Adrenal gland (tissue), 5 donors: ENCODE results near the gene HAUS1.

Source experiments
- CTCF ChIP-seq, 6 experiments: fragments of 450-650 bp in 4 of 6; fragments of 200-600 bp in 2 of 6; sonication (generic) in 1 of 6; IDR thresholded peaks; 1 replicate in 5 of 6; 2 replicates in 1 of 6; pipeline versions ENCODE4 v1.5.1 to v1.8.0; 2016 to 2021; ENCODE audit warnings: antibody characterized with exemption in 6 of 6, mild to moderate bottlenecking in 2 of 6, moderate library complexity in 1 of 6
- POLR2A ChIP-seq, 2 donors: fragments of 450-650 bp; IDR thresholded peaks; one replicate each; pipeline ENCODE4 v1.6.1; 2017; ENCODE audit warnings: antibody characterized with exemption in 2 of 2, mild to moderate bottlenecking in 2 of 2, moderate library complexity in 1 of 2
- donor health status: DM: no; HTN: no; CAD: no.

- no peak for TF ChIP-seq CTCF (IDR thresholded peaks at IDR 0.05)
- TF ChIP-seq POLR2A (IDR thresholded peaks at IDR 0.05): no peak
Measured at GRCh38 chr18:46095532-46095931, 8.7 kb upstream of the HAUS1 start.
